Neuronal stem cell (in vitro differentiated cells): ENCODE measurements around the gene IMMP2L.

Source experiments
- DNase-seq: peaks from one replicate; pipeline ENCODE4 v3.0.0-alpha.2; 2013; ENCODE audit warnings: low spot score
- H2AFZ ChIP-seq: one replicate; pipeline ENCODE4 v1.6.1; 2013; ENCODE audit warnings: mild to moderate bottlenecking, low read length, inconsistent platforms
- H2AK5ac ChIP-seq: 2 replicates; pipeline ENCODE4 v1.6.1; 2013; ENCODE audit warnings: low read depth, mild to moderate bottlenecking, inconsistent platforms, low read length, moderate library complexity, mixed read lengths
- H2BK120ac ChIP-seq: 2 replicates; pipeline ENCODE4 v1.6.1; 2013; ENCODE audit warnings: low read depth, mild to moderate bottlenecking, inconsistent platforms, low read length, moderate library complexity, mixed read lengths
- H2BK12ac ChIP-seq: one replicate; pipeline ENCODE4 v1.6.1; 2013; ENCODE audit warnings: low read length, inconsistent platforms
- H2BK15ac ChIP-seq: 2 replicates; pipeline ENCODE4 v1.6.1; 2013; ENCODE audit warnings: mild to moderate bottlenecking, low read length, inconsistent platforms, mixed read lengths
- H2BK5ac ChIP-seq: one replicate; pipeline ENCODE4 v1.6.1; 2013; ENCODE audit warnings: inconsistent platforms, mild to moderate bottlenecking, low read length, moderate library complexity
- H3K14ac ChIP-seq: one replicate; pipeline ENCODE4 v1.6.1; 2013; ENCODE audit warnings: low read length, inconsistent platforms
- H3K18ac ChIP-seq: 2 replicates; pipeline ENCODE4 v1.6.1; 2013; ENCODE audit warnings: low read length, inconsistent platforms
- H3K23ac ChIP-seq: 2 replicates; pipeline ENCODE4 v1.6.1; 2013; ENCODE audit warnings: low read depth, mild to moderate bottlenecking, mixed read lengths, low read length, inconsistent platforms; ENCODE audit not compliant: poor library complexity
- H3K27ac ChIP-seq: replicated peaks from 3 replicates; pipeline ENCODE4 v1.5.1; 2013; ENCODE audit warnings: low read length, inconsistent platforms
- H3K27me3 ChIP-seq, 3 experiments: 2 replicates each; pipeline ENCODE4 v1.6.1; 2013; ENCODE audit warnings: low read length in 3 of 3, mild to moderate bottlenecking in 2 of 3, inconsistent platforms in 1 of 3, low read depth in 1 of 3, mixed read lengths in 1 of 3, moderate library complexity in 1 of 3; ENCODE audit not compliant: control insufficient read depth in 3 of 3, insufficient read depth in 3 of 3
- H3K36me3 ChIP-seq, 2 donors: replicated peaks in 1 of 2; 2 replicates each; pipeline ENCODE4 v1.6.1; 2013; ENCODE audit warnings: low read length in 2 of 2; ENCODE audit not compliant: control insufficient read depth in 2 of 2, insufficient read depth in 2 of 2
- H3K4ac ChIP-seq: 2 replicates; pipeline ENCODE4 v1.6.1; 2013; ENCODE audit warnings: inconsistent platforms, mild to moderate bottlenecking, low read length, moderate library complexity
- H3K4me1 ChIP-seq, 2 donors: 1 replicate in 1 of 2; 2 replicates in 1 of 2; pipeline ENCODE4 v1.6.1; 2013; ENCODE audit warnings: low read length in 2 of 2, low read depth in 1 of 2; ENCODE audit not compliant: control insufficient read depth in 2 of 2, insufficient read depth in 1 of 2
- H3K4me2 ChIP-seq: one replicate; pipeline ENCODE4 v1.6.1; 2013; ENCODE audit warnings: mild to moderate bottlenecking, low read length, inconsistent platforms; ENCODE audit not compliant: insufficient read depth, poor library complexity, severe bottlenecking
- H3K4me3 ChIP-seq, 2 donors: 2 replicates each; pipeline ENCODE4 v1.5.1; 2013; ENCODE audit warnings: low read length in 2 of 2, mild to moderate bottlenecking in 2 of 2, inconsistent platforms in 1 of 2, moderate library complexity in 1 of 2
- H3K79me1 ChIP-seq: one replicate; pipeline ENCODE4 v1.6.1; 2013; ENCODE audit warnings: low read depth, mild to moderate bottlenecking, inconsistent platforms, low read length, moderate library complexity
- H3K9ac ChIP-seq: one replicate; pipeline ENCODE4 v1.6.1; 2013; ENCODE audit warnings: mild to moderate bottlenecking, low read depth, low read length, inconsistent platforms; ENCODE audit not compliant: poor library complexity
- H3K9me3 ChIP-seq, 2 donors: replicated peaks in 1 of 2; 2 replicates each; pipeline versions ENCODE3 to v1.6.1; 2013; ENCODE audit warnings: low read length in 2 of 2, mild to moderate bottlenecking in 2 of 2, inconsistent platforms in 1 of 2, low read depth in 1 of 2, mixed read lengths in 1 of 2, moderate library complexity in 1 of 2; ENCODE audit not compliant: control insufficient read depth in 2 of 2, insufficient read depth in 1 of 2
- H4K8ac ChIP-seq: one replicate; pipeline ENCODE4 v1.6.1; 2013; ENCODE audit warnings: low read depth, mild to moderate bottlenecking, inconsistent platforms, low read length, moderate library complexity
- H4K91ac ChIP-seq: one replicate; pipeline ENCODE4 v1.6.1; 2013; ENCODE audit warnings: low read length, low read depth, mild to moderate bottlenecking, inconsistent platforms; ENCODE audit not compliant: poor library complexity
- WGBS, 2 donors: extraction: QIAGEN DNeasy Blood & Tissue Kit; methylation state at CpG; one replicate each; pipeline ENCODE4 v1.1.7; 2013; ENCODE audit warnings: missing lambda C conversion rate in 2 of 2, mixed read lengths in 1 of 2; ENCODE audit not compliant: insufficient read length in 2 of 2, insufficient replicate concordance in 1 of 2; ENCODE audit errors: extremely low coverage in 2 of 2; 5-methylcytosine and 5-hydroxymethylcytosine counted together

The IMMP2L gene

GRCh38 chr7:110808361-110808760 lies 753.9 kb downstream of the IMMP2L start:
- H4K91ac ChIP-seq, result no peak overlapping the region
- H3K27ac ChIP-seq, result no peak overlapping the region
- H2AFZ ChIP-seq, result no peak overlapping the region
- H2BK12ac ChIP-seq, result no peak overlapping the region
- H3K23ac ChIP-seq, result no peak overlapping the region
- H3K14ac ChIP-seq, result no peak overlapping the region
- peaks cover 0 to 2% of the 10 kb centered on the region in 2 donors for H3K4me1 ChIP-seq
- no peak overlapping the region for H2BK120ac ChIP-seq
- H3K9ac ChIP-seq, result no peak overlapping the region
- H3K4ac ChIP-seq, result no peak overlapping the region
- no peaks in the 10 kb centered on the region for H3K27me3 ChIP-seq
- no peak overlapping the region for H3K4me3 ChIP-seq
- no peak overlapping the region for H2BK5ac ChIP-seq
- H3K4me2 ChIP-seq, result no peak overlapping the region
- no peaks in the 10 kb centered on the region for H3K79me1 ChIP-seq
- no peak for DNase-seq
- WGBS, 2 donors, result no CpG with 5 or more reads among the region's 1 CpG
- H3K9me3 ChIP-seq, result no peaks in the 10 kb centered on the region
- H3K36me3 ChIP-seq, result no peaks in the 10 kb centered on the region
- no peak overlapping the region for H2AK5ac ChIP-seq
- H2BK15ac ChIP-seq, result no peak overlapping the region
- H4K8ac ChIP-seq, result no peak overlapping the region
- H3K18ac ChIP-seq, result no peak overlapping the region

GRCh38 chr7:110804501-110804900 lies 757.8 kb downstream of the IMMP2L start:
- Histone ChIP-seq H3K9me3 (no peaks in the 10 kb centered on the region), H3K4ac (no peak overlapping the region), H3K27me3 (no peaks in the 10 kb centered on the region), H3K9ac (no peak overlapping the region), H2BK15ac (no peak overlapping the region), H3K4me2 (no peak overlapping the region), H3K36me3 (no peaks in the 10 kb centered on the region), H3K79me1 (no peaks in the 10 kb centered on the region), H2BK12ac (no peak overlapping the region), H3K4me1 (peaks cover 0 to 2% of the 10 kb centered on the region in 2 donors), H4K8ac (no peak overlapping the region), H3K14ac (no peak overlapping the region), H3K23ac (no peak overlapping the region), H4K91ac (no peak overlapping the region), H3K27ac (no peak overlapping the region), H2AFZ (peak overlapping the region; percentile 88), H2AK5ac (no peak overlapping the region), H3K18ac (no peak overlapping the region), H2BK120ac (no peak overlapping the region), H2BK5ac (no peak overlapping the region), H3K4me3 (peak overlapping the region in 1 of 2 donors; percentile 37)
- no CpG with 5 or more reads among the region's 5 CpGs for WGBS, 2 donors
- DNase-seq, result no peak

GRCh38 chr7:110803602-110804143 lies 758.6 kb downstream of the IMMP2L start:
- H3K23ac ChIP-seq, result no peak overlapping the region
- no peak for DNase-seq
- H2BK5ac ChIP-seq, result no peak overlapping the region
- no peaks in the 10 kb centered on the region for H3K27me3 ChIP-seq
- no peak overlapping the region for H3K27ac ChIP-seq
- peak overlapping the region; percentile 88 for H2AFZ ChIP-seq
- no peak overlapping the region for H3K9ac ChIP-seq
- no peak overlapping the region for H2BK15ac ChIP-seq
- no peak overlapping the region for H4K91ac ChIP-seq
- no peak overlapping the region for H2BK12ac ChIP-seq
- H3K4me2 ChIP-seq, result no peak overlapping the region
- H3K18ac ChIP-seq, result no peak overlapping the region
- no peak overlapping the region for H3K4ac ChIP-seq
- H3K79me1 ChIP-seq, result no peaks in the 10 kb centered on the region
- no peak overlapping the region for H3K14ac ChIP-seq
- no peaks in the 10 kb centered on the region for H3K36me3 ChIP-seq
- no peak overlapping the region for H4K8ac ChIP-seq
- no peak overlapping the region for H3K4me3 ChIP-seq
- H3K4me1 ChIP-seq, result peaks cover 0 to 2% of the 10 kb centered on the region in 2 donors
- no peak overlapping the region for H2BK120ac ChIP-seq
- H3K9me3 ChIP-seq, result no peaks in the 10 kb centered on the region
- no peak overlapping the region for H2AK5ac ChIP-seq

- H3K14ac ChIP-seq, result no peak overlapping the region
- no peak overlapping the region for H3K4me3 ChIP-seq
- H2AFZ ChIP-seq, result no peak overlapping the region
- no peaks in the 10 kb centered on the region for H3K79me1 ChIP-seq
- no peak overlapping the region for H4K91ac ChIP-seq
- DNase-seq, result no peak
- H3K27me3 ChIP-seq, result no peaks in the 10 kb centered on the region
- H3K27ac ChIP-seq, result no peak overlapping the region
- no peak overlapping the region for H2AK5ac ChIP-seq
- no peak overlapping the region for H3K18ac ChIP-seq
- H3K9ac ChIP-seq, result no peak overlapping the region
- H2BK5ac ChIP-seq, result no peak overlapping the region
- no peak overlapping the region for H3K4ac ChIP-seq
- no peaks in the 10 kb centered on the region for H3K36me3 ChIP-seq
- H2BK12ac ChIP-seq, result no peak overlapping the region
- H3K4me2 ChIP-seq, result no peak overlapping the region
- no peak overlapping the region for H3K23ac ChIP-seq
- WGBS, 2 donors, result no CpG with 5 or more reads among the region's 1 CpG
- no peak overlapping the region for H2BK120ac ChIP-seq
- H3K9me3 ChIP-seq, result no peaks in the 10 kb centered on the region
- H3K4me1 ChIP-seq, result peaks cover 0 to 2% of the 10 kb centered on the region in 2 donors
- no peak overlapping the region for H4K8ac ChIP-seq
- no peak overlapping the region for H2BK15ac ChIP-seq
Measured at GRCh38 chr7:110801502-110801901, 760.8 kb downstream of the IMMP2L start.
